Muscle of arm (tissue), 14 donors: ENCODE measurements around the gene TEX264. TPM values are rescaled to one million over a fixed set of nuclear protein-coding genes. Genes with fewer than 3 reads are reported as not detected.
"Not testable (repeated sequence)": the region's sequence is repeated elsewhere in the genome, so short reads cannot be mapped to it uniquely, and the experiment has no call there.

Experiments used
- DNase-seq: peaks from one replicate; pipeline ENCODE4 v3.0.0-alpha.2; 2013
- long read RNA-seq, 11 donors: transcript quantifications; one replicate each; lab custom pipeline, GENCODE V29; 2026
- polyA plus RNA-seq, 12 donors: library from polyadenylated mRNA; unstranded; fragments of 120-200 nt; gene quantifications; one replicate each; pipeline ENCODE4 v1.2.1, GENCODE V29; 2013; ENCODE audit not compliant: insufficient read length in 12 of 12

The TEX264 gene
- polyA plus RNA-seq, result 10 to 100 TPM in 11 of 12 donors, not detected in 1; 17.2 to 26.1 (median 21.6) TPM
- long read RNA-seq, donor 1, transcript TEX264-201 (5 exons, 1,340 nt), result major isoform, 22 of 36 reads
- long read RNA-seq, donor 1, partial matches to known transcripts, result 10 of 36 reads
- long read RNA-seq, donor 1, other reads (novel, unspliced or antisense), result 0 of 36 reads
- long read RNA-seq, donor 2, transcript TEX264-201 (5 exons, 1,340 nt), result major isoform, 18 of 21 reads
- long read RNA-seq, donor 2, partial matches to known transcripts, result 0 of 21 reads
- long read RNA-seq, donor 2, other reads (novel, unspliced or antisense), result 0 of 21 reads
- long read RNA-seq, donor 3, transcript TEX264-201 (5 exons, 1,340 nt), result major isoform, 6 of 9 reads
- long read RNA-seq, donor 3, partial matches to known transcripts, result 0 of 9 reads
- long read RNA-seq, donor 3, other reads (novel, unspliced or antisense), result 0 of 9 reads
- long read RNA-seq, donor 4, partial matches to known transcripts, result 0 of 3 reads
- long read RNA-seq, donor 4, other reads (novel, unspliced or antisense), result 0 of 3 reads
- long read RNA-seq, donor 5, transcript TEX264-201 (5 exons, 1,340 nt), result major isoform, 7 of 21 reads
- long read RNA-seq, donor 5, partial matches to known transcripts, result 11 of 21 reads
- long read RNA-seq, donor 5, other reads (novel, unspliced or antisense), result 0 of 21 reads
- long read RNA-seq, donor 6, transcript TEX264-201 (5 exons, 1,340 nt), result major isoform, 6 of 7 reads
- long read RNA-seq, donor 6, partial matches to known transcripts, result 0 of 7 reads
- long read RNA-seq, donor 6, other reads (novel, unspliced or antisense), result 0 of 7 reads
- long read RNA-seq, donor 7, partial matches to known transcripts, result 0 of 4 reads
- long read RNA-seq, donor 7, other reads (novel, unspliced or antisense), result 0 of 4 reads
- long read RNA-seq, donor 8, transcript TEX264-201 (5 exons, 1,340 nt), result major isoform, 18 of 31 reads
- long read RNA-seq, donor 8, partial matches to known transcripts, result 10 of 31 reads
- long read RNA-seq, donor 8, other reads (novel, unspliced or antisense), result 0 of 31 reads
- long read RNA-seq, donor 9, partial matches to known transcripts, result 6 of 11 reads
- long read RNA-seq, donor 9, other reads (novel, unspliced or antisense), result 0 of 11 reads
- long read RNA-seq, donor 10, transcript TEX264-201 (5 exons, 1,340 nt), result major isoform, 8 of 21 reads
- long read RNA-seq, donor 10, partial matches to known transcripts, result 12 of 21 reads
- long read RNA-seq, donor 10, other reads (novel, unspliced or antisense), result 0 of 21 reads
- long read RNA-seq, donor 11, transcript TEX264-201 (5 exons, 1,340 nt), result major isoform, 15 of 28 reads
- long read RNA-seq, donor 11, partial matches to known transcripts, result 7 of 28 reads
- long read RNA-seq, donor 11, other reads (novel, unspliced or antisense), result 0 of 28 reads

GRCh38 chr3:51670823-51671733 is at the start of gene TEX264:
TEX264 (plus strand) TSS chr3:51671252; CDS start chr3:51674305, 3,053 bp downstream.
- peak; percentile 80 for DNase-seq

GRCh38 chr3:51622413-51622812 is 48.6 kb upstream of the TEX264 start:
- DNase-seq, result no peak

GRCh38 chr3:51622868-51623267 is 48.2 kb upstream of the TEX264 start:
- DNase-seq, result peak; percentile 49

- no peak for DNase-seq
Observed at GRCh38 chr3:51630513-51630912, 40.5 kb upstream of the TEX264 start.

GRCh38 chr3:51637144-51637940 is 33.7 kb upstream of the TEX264 start:
- DNase-seq, result no peak

GRCh38 chr3:51637941-51638471 is 33.0 kb upstream of the TEX264 start:
- peak; percentile 13 for DNase-seq

GRCh38 chr3:51642462-51642861 is 28.6 kb upstream of the TEX264 start:
- no peak for DNase-seq

GRCh38 chr3:51646091-51646490 is 25.0 kb upstream of the TEX264 start:
- DNase-seq, result no peak

GRCh38 chr3:51652103-51652502 is 18.9 kb upstream of the TEX264 start:
- not testable (repeated sequence) for DNase-seq

GRCh38 chr3:51653409-51653808 is 17.6 kb upstream of the TEX264 start:
- DNase-seq, result not testable (repeated sequence)

GRCh38 chr3:51657234-51657633 is 13.8 kb upstream of the TEX264 start:
- DNase-seq, result no peak

- DNase-seq, result no peak
Observed at GRCh38 chr3:51659942-51660341, 11.1 kb upstream of the TEX264 start.

- DNase-seq, result no peak
Observed at GRCh38 chr3:51662456-51662855, 8.6 kb upstream of the TEX264 start.

GRCh38 chr3:51668756-51669155 is 2.3 kb upstream of the TEX264 start:
- no peak for DNase-seq

GRCh38 chr3:51669241-51670052 is 1.6 kb upstream of the TEX264 start:
- peak; percentile 72 for DNase-seq

- no peak for DNase-seq
Observed at GRCh38 chr3:51670053-51670822, 814 bp upstream of the TEX264 start.

GRCh38 chr3:51671734-51672475 is 853 bp downstream of the TEX264 start:
- peak; percentile 35 for DNase-seq
